Mesenchymal stem cell (in vitro differentiated cells and primary cell): Measurements from ENCODE around the gene BMPER.

ENCODE experiments used
- DNase-seq: peaks from one replicate; pipeline ENCODE4 v3.0.0-alpha.2; 2013
- H2AFZ ChIP-seq: one replicate; pipeline ENCODE4 v1.6.1; 2013; ENCODE audit warnings: low read depth, mild to moderate bottlenecking, control low read depth, inconsistent platforms, low read length, moderate library complexity
- H2AK5ac ChIP-seq: 2 replicates; pipeline ENCODE4 v1.6.1; 2013; ENCODE audit warnings: low read length, moderate library complexity, mild to moderate bottlenecking, inconsistent platforms; ENCODE audit not compliant: severe bottlenecking
- H2BK120ac ChIP-seq: one replicate; pipeline ENCODE4 v1.6.1; 2013; ENCODE audit warnings: low read depth, mild to moderate bottlenecking, inconsistent platforms, low read length, moderate library complexity
- H2BK12ac ChIP-seq, 2 experiments: one replicate each; pipeline ENCODE4 v1.6.1; 2013; ENCODE audit warnings: inconsistent platforms in 2 of 2, low read length in 2 of 2, mild to moderate bottlenecking in 2 of 2, moderate library complexity in 2 of 2, control low read depth in 1 of 2
- H2BK15ac ChIP-seq: one replicate; pipeline ENCODE4 v1.6.1; 2013; ENCODE audit warnings: mild to moderate bottlenecking, low read depth, inconsistent platforms; ENCODE audit not compliant: poor library complexity, severe bottlenecking
- H2BK5ac ChIP-seq: 2 replicates; pipeline ENCODE4 v1.6.1; 2013; ENCODE audit warnings: low read depth, mild to moderate bottlenecking, low read length, control low read depth, inconsistent platforms; ENCODE audit not compliant: poor library complexity, severe bottlenecking
- H3K14ac ChIP-seq, 2 experiments: one replicate each; pipeline ENCODE4 v1.6.1; 2013; ENCODE audit warnings: inconsistent platforms in 2 of 2, low read length in 2 of 2, control low read depth in 1 of 2, mild to moderate bottlenecking in 1 of 2, moderate library complexity in 1 of 2
- H3K18ac ChIP-seq, 2 experiments: one replicate each; pipeline ENCODE4 v1.6.1; 2013; ENCODE audit warnings: inconsistent platforms in 2 of 2, low read length in 2 of 2, control low read depth in 1 of 2, low read depth in 1 of 2, mild to moderate bottlenecking in 1 of 2
- H3K23ac ChIP-seq, 2 experiments: one replicate each; pipeline ENCODE4 v1.6.1; 2013; ENCODE audit warnings: inconsistent platforms in 2 of 2, low read length in 2 of 2, mild to moderate bottlenecking in 2 of 2, moderate library complexity in 2 of 2, control low read depth in 1 of 2
- H3K27ac ChIP-seq: 2 replicates; pipeline ENCODE4 v1.5.1; 2013; ENCODE audit warnings: mild to moderate bottlenecking, moderate library complexity, low read length, control low read depth, inconsistent platforms; ENCODE audit not compliant: poor library complexity, severe bottlenecking
- H3K27me3 ChIP-seq, 2 experiments: 2 replicates each; pipeline versions ENCODE4 v1.6.1 to v1.7.0; 2013; ENCODE audit warnings: low read length in 2 of 2, mild to moderate bottlenecking in 2 of 2, moderate library complexity in 2 of 2, control low read depth in 1 of 2, inconsistent platforms in 1 of 2; ENCODE audit not compliant: control insufficient read depth in 1 of 2, insufficient read depth in 1 of 2
- H3K36me3 ChIP-seq, 2 experiments: 2 replicates each; pipeline versions ENCODE4 v1.6.1 to v1.7.0; 2013; ENCODE audit warnings: low read length in 2 of 2, control low read depth in 1 of 2, inconsistent platforms in 1 of 2, low read depth in 1 of 2, mild to moderate bottlenecking in 1 of 2; ENCODE audit not compliant: insufficient read depth in 2 of 2, control insufficient read depth in 1 of 2
- H3K4ac ChIP-seq, 2 experiments: one replicate each; pipeline ENCODE4 v1.6.1; 2013; ENCODE audit warnings: inconsistent platforms in 2 of 2, low read length in 2 of 2, mild to moderate bottlenecking in 2 of 2, moderate library complexity in 2 of 2, control low read depth in 1 of 2, low read depth in 1 of 2
- H3K4me1 ChIP-seq: 2 replicates; pipeline ENCODE4 v1.6.1; 2013; ENCODE audit warnings: low read depth, low read length, control low read depth; ENCODE audit not compliant: control insufficient read depth, insufficient read depth
- H3K4me2 ChIP-seq: 2 replicates; pipeline ENCODE4 v1.6.1; 2013; ENCODE audit warnings: low read length, mild to moderate bottlenecking, inconsistent platforms; ENCODE audit not compliant: poor library complexity, severe bottlenecking
- H3K4me3 ChIP-seq, 2 experiments: 2 replicates each; pipeline versions ENCODE4 v1.5.1 to v1.7.0; 2013; ENCODE audit warnings: low read length in 2 of 2, mild to moderate bottlenecking in 2 of 2, control low read depth in 1 of 2, low read depth in 1 of 2; ENCODE audit not compliant: insufficient read depth in 1 of 2
- H3K79me1 ChIP-seq: replicated peaks from 2 replicates; pipeline ENCODE4 v1.6.1; 2013; ENCODE audit warnings: mild to moderate bottlenecking, control low read depth, low read length, inconsistent platforms; ENCODE audit not compliant: poor library complexity, severe bottlenecking
- H3K9ac ChIP-seq: 2 replicates; pipeline ENCODE4 v1.7.0; 2013; ENCODE audit warnings: mild to moderate bottlenecking, low read length, moderate library complexity
- H3K9me3 ChIP-seq: 2 replicates; pipeline ENCODE4 v1.7.0; 2013; ENCODE audit warnings: mild to moderate bottlenecking, low read length; ENCODE audit not compliant: control insufficient read depth
- H4K8ac ChIP-seq: one replicate; pipeline ENCODE4 v1.6.1; 2013; ENCODE audit warnings: inconsistent platforms, mild to moderate bottlenecking, low read length, moderate library complexity
- H4K91ac ChIP-seq: one replicate; pipeline ENCODE4 v1.6.1; 2013; ENCODE audit warnings: mild to moderate bottlenecking, low read length, inconsistent platforms
- WGBS: methylation state at CpG from one replicate; pipeline ENCODE4 v1.1.7; 2013; ENCODE audit warnings: mixed read lengths; 5-methylcytosine and 5-hydroxymethylcytosine counted together

BMPER gene

DNA sequence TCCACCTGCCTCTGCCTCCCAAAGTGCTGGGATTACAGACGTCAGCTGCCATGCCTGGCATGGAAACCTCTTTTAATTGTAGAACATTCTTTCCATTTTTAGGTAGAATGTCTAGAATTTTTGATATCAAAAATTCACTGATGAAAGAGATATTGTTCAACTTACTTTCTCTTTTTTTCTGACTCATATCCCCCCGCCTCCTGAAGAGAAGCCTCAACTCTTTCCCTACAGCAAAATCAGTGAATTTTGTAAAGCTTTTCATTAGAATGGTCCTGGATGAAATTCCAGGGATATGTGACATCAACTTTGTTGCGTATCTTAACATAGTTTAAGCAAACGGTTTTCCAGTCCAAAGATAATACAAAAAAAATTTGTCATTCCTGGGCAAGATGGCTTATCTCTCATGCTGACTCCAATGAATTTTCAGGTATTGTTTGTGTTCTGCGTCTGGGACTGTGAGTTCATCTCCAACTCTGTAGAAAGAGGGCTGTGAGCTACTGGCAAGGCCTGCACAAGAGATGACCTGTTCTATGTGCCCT lies 256.8 kb downstream of the BMPER start:
- Histone ChIP-seq H3K79me1 (no peaks in the 10 kb centered on the region), H2BK12ac (no peak overlapping the region), H2BK5ac (no peak overlapping the region), H4K91ac (no peak overlapping the region), H3K27me3 (no peaks in the 10 kb centered on the region), H3K4me1 (no peaks in the 10 kb centered on the region), H3K36me3 (no peaks in the 10 kb centered on the region), H3K14ac (no peak overlapping the region), H2AK5ac (no peak overlapping the region), H2BK120ac (no peak overlapping the region), H3K4me2 (no peak overlapping the region), H3K4ac (no peak overlapping the region), H4K8ac (no peak overlapping the region), H3K9me3 (no peaks in the 10 kb centered on the region), H2AFZ (no peak overlapping the region), H2BK15ac (no peak overlapping the region), H3K4me3 (no peak overlapping the region), H3K27ac (no peak overlapping the region), H3K23ac (no peak overlapping the region), H3K18ac (no peak overlapping the region), H3K9ac (no peak overlapping the region)
- 88% methylated on average over 3 of the region's 5 CpGs for WGBS
- DNase-seq, result no peak

DNA sequence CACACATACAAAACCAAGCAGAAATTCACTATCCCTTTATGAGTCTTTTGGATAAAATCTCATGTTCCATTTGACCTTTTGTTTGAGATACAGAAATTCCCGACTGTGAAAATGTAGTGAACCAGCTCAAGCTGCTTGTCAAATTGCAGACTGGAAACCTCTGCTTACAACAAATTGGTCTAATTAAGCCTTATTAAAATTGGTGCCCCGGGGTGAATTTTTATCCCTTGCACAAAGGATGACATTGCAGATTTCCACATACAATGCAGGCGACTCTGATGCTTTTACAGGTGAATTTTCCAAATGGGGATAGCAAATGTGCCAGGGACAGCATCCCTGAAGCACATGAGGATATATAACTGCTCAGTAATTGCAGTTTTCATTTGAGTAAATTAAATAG lies 257.3 kb downstream of the BMPER start:
- Histone ChIP-seq H3K27me3 (no peaks in the 10 kb centered on the region), H3K18ac (no peak overlapping the region), H2AK5ac (no peak overlapping the region), H3K14ac (no peak overlapping the region), H3K23ac (no peak overlapping the region), H2BK15ac (no peak overlapping the region), H3K9me3 (no peaks in the 10 kb centered on the region), H3K79me1 (no peaks in the 10 kb centered on the region), H3K4ac (no peak overlapping the region), H2BK12ac (no peak overlapping the region), H3K4me1 (no peaks in the 10 kb centered on the region), H3K9ac (no peak overlapping the region), H2AFZ (no peak overlapping the region), H3K27ac (no peak overlapping the region), H2BK120ac (no peak overlapping the region), H3K4me3 (no peak overlapping the region), H3K4me2 (no peak overlapping the region), H2BK5ac (no peak overlapping the region), H4K91ac (no peak overlapping the region), H4K8ac (no peak overlapping the region), H3K36me3 (no peaks in the 10 kb centered on the region)
- 97% methylated on average over 3 of the region's 3 CpGs for WGBS
- DNase-seq, result no peak

DNA sequence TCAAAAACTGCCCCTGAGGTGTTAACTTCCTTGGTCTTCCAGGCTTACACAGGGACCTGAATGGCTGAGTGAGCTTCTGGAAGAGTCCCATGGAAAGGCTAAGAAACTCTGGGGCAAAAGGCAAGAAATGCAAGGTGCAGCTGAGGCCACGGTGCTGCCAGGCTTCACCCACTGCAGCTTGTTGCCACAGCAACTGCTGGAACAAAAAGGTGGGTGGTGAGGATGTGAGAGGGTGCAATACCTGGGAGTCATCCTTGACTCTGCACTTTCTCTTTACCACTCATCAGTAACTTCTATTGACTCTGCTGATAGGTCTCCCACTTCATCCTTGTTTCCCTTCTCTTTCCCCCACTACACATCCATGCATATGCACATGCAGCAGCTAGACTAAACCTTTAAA lies 258.6 kb downstream of the BMPER start:
- WGBS, result 100% methylated on average over 1 of the region's 1 CpG
- H3K23ac ChIP-seq, result no peak overlapping the region
- no peaks in the 10 kb centered on the region for H3K4me1 ChIP-seq
- no peak overlapping the region for H3K18ac ChIP-seq
- H2BK120ac ChIP-seq, result no peak overlapping the region
- H3K36me3 ChIP-seq, result no peaks in the 10 kb centered on the region
- H3K79me1 ChIP-seq, result no peaks in the 10 kb centered on the region
- H4K8ac ChIP-seq, result no peak overlapping the region
- DNase-seq, result no peak
- no peaks in the 10 kb centered on the region for H3K27me3 ChIP-seq
- H2BK5ac ChIP-seq, result no peak overlapping the region
- H3K9ac ChIP-seq, result no peak overlapping the region
- H2AK5ac ChIP-seq, result no peak overlapping the region
- no peak overlapping the region for H3K4ac ChIP-seq
- no peak overlapping the region for H2BK12ac ChIP-seq
- H3K27ac ChIP-seq, result no peak overlapping the region
- no peak overlapping the region for H4K91ac ChIP-seq
- no peak overlapping the region for H3K4me3 ChIP-seq
- H3K9me3 ChIP-seq, result no peaks in the 10 kb centered on the region
- H2AFZ ChIP-seq, result no peak overlapping the region
- H3K4me2 ChIP-seq, result no peak overlapping the region
- no peak overlapping the region for H3K14ac ChIP-seq
- no peak overlapping the region for H2BK15ac ChIP-seq

DNA sequence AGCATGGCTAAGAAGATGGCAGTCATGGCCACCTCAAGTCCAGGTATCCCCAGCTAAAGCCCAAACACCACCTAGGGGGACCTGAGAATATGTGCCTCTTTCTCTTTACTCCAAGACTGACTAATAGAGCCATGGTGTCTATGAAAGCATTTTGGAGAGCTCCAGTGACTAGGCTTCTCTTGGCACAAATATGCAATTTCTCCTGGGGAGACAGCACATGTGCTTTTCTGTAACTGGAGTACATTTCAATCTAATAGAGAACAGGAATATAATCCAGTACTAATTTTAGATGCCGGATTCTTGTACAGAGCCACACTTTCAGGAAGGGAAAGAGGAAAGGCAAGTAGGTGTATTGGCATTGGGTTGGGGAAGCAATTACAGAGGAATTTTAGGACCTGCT lies 260.1 kb downstream of the BMPER start:
- Histone ChIP-seq H2BK15ac (no peak overlapping the region), H3K18ac (no peak overlapping the region), H3K4me1 (no peaks in the 10 kb centered on the region), H3K9ac (peak overlapping the region; percentile 52), H3K4me2 (no peak overlapping the region), H2BK12ac (no peak overlapping the region), H4K8ac (no peak overlapping the region), H2BK120ac (no peak overlapping the region), H2AFZ (no peak overlapping the region), H2AK5ac (no peak overlapping the region), H3K9me3 (no peaks in the 10 kb centered on the region), H2BK5ac (no peak overlapping the region), H3K4ac (no peak overlapping the region), H3K36me3 (no peaks in the 10 kb centered on the region), H3K27me3 (no peaks in the 10 kb centered on the region), H3K27ac (no peak overlapping the region), H3K79me1 (no peaks in the 10 kb centered on the region), H4K91ac (no peak overlapping the region), H3K14ac (no peak overlapping the region), H3K4me3 (no peak overlapping the region), H3K23ac (no peak overlapping the region)
- 100% methylated on average over 1 of the region's 1 CpG for WGBS
- DNase-seq, result no peak
